Measurements from ENCODE around the gene CHN1. TPM values are rescaled to one million over a fixed set of nuclear protein-coding genes. Genes with fewer than 3 reads are reported as not detected.

CHN1 gene
- total RNA-seq, 4 donors from 2014 or later, result 6.4 to 23.8 (median 8.7) TPM

DNA sequence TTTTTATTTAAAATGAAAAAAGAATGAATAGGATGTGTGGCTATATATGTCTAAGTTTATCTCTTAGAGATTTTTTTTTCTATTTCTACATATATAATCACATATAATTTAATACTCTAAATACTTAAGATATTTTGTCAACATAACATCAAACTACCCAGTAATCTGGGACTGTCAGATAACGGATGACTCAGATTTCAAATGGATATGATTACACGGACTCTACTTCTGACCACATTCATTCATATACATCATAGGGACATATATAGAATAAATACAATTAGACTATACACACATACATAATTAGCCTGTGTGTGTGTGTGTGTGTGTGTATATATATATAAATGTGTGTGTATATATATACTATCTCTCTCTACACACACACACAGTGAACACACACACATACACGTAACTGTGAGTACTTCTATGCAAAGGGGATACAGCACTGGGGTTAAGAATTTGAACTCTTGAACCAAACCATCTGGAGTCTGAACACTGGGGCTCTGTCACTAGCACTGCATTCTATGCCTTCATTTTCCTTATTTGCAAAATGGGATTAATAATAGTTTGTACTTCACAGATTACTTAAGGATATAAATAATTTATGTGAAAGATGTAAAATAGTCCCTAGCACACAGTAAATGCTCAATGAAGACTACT lies 59.5 kb downstream of the CHN1 start:
- TF ChIP-seq, protein P1, sequence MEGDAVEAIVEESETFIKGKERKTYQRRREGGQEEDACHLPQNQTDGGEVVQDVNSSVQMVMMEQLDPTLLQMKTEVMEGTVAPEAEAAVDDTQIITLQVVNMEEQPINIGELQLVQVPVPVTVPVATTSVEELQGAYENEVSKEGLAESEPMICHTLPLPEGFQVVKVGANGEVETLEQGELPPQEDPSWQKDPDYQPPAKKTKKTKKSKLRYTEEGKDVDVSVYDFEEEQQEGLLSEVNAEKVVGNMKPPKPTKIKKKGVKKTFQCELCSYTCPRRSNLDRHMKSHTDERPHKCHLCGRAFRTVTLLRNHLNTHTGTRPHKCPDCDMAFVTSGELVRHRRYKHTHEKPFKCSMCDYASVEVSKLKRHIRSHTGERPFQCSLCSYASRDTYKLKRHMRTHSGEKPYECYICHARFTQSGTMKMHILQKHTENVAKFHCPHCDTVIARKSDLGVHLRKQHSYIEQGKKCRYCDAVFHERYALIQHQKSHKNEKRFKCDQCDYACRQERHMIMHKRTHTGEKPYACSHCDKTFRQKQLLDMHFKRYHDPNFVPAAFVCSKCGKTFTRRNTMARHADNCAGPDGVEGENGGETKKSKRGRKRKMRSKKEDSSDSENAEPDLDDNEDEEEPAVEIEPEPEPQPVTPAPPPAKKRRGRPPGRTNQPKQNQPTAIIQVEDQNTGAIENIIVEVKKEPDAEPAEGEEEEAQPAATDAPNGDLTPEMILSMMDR (IDR thresholded peaks at IDR 0.05), result no peak
- ATAC-seq (ENCODE audit: low FRiP score) (no peak), DNase-seq (ENCODE audit: low spot score) (no peak)

DNA sequence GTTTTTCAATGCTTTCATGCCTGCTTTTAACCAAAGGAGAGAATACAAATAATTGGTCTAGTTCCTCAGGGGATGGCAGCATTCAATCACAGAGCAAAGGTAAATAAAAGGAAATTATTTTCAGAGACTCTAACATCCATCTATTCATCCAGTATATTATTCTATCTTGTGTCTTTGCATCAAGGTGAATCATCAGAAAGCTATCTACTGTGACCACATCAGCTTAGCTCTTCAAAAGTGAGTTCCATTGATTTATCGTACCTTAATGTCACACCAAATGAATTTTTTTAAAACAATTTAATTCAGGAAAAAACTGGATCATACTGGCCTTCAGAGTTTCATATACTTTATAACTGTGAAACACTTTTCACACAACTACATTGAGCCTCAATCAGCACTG lies 66.1 kb downstream of the CHN1 start:
- DNase-seq (ENCODE audit: low spot score), result no peak
- no peak for ATAC-seq (ENCODE audit: low FRiP score)
- TF ChIP-seq, protein P1 (IDR thresholded peaks at IDR 0.05), result no peak

DNA sequence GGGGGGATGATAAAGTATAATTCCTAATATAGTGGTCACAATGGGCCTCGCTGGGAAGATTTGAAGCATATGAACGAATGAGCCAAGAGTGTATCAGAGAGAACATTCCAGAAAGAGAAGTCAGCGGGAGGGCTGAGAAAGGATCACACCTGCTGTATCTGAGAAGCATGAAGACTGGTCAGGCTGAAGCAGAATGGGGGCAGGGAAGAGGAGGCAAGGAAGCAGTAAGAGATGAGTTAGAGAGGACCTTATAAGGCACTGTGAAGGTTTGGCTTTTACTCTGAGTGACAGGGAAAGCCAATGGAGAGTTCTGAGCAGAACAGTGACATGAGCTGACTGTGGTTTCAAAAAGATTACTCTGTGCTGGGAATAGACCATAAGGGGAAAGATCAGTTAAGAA lies 73.5 kb downstream of the CHN1 start:
- ATAC-seq (ENCODE audit: low FRiP score), result no peak
- DNase-seq (ENCODE audit: low spot score), result no peak
- TF ChIP-seq, protein P1 (IDR thresholded peaks at IDR 0.05), result no peak

DNA sequence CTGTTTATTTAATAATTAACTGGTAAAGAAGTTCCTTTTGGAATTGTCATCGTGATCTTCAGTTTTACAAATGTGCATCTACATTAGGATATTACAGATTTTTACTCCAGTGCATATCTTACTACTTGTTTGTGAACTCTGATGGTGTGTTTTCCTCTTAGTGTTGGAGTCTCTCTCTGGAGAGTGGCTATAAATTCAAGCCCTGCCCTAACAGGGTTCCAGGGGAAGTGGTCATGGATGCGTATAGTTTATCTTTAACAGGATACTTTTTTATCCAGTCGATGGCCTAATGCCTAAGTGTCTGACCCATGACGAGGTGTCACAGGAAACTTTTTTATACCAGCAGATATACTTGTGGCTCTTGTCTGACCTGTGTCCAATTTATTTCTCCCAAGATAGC lies 75.4 kb downstream of the CHN1 start:
- TF ChIP-seq, protein P1 (IDR thresholded peaks at IDR 0.05), result no peak
- no peak for ATAC-seq (ENCODE audit: low FRiP score)
- no peak for DNase-seq (ENCODE audit: low spot score)

DNA sequence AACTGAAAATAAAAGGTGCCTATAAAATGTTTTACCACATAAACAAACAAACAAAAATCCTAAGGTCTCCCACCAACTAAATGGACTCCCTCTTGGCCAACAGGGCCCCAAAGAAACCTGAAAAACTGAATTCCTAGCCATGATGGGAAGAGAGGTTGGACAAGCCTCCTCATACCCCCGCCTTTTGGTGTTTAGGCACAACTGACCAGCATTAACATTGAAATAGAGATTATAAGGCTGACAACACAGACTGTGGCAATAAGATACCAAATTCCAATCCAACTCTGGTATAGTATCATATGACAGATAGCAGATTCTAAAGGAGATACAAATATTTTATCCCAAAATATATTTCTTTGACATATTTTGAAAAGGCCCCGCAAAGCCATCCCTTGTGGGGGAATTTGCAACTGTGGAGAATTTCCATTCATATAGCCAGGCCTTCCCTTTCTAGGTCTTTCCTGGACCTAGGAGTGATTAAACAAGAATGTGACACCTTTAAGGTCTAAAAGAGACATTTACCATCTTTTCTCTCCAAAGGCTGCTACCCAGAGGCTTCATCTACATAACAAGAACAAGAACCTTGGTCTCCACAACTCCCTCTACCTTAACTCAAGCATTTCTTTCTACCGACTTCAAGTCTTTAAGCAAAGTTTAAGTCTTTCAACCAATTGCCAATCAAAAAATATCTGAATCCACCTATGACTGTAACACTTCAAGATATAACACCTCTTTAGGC lies 80.0 kb downstream of the CHN1 start:
- TF ChIP-seq, protein P1 (IDR thresholded peaks at IDR 0.05), result no peak
- ATAC-seq (ENCODE audit: low FRiP score), result no peak
- no peak for DNase-seq (ENCODE audit: low spot score)

DNA sequence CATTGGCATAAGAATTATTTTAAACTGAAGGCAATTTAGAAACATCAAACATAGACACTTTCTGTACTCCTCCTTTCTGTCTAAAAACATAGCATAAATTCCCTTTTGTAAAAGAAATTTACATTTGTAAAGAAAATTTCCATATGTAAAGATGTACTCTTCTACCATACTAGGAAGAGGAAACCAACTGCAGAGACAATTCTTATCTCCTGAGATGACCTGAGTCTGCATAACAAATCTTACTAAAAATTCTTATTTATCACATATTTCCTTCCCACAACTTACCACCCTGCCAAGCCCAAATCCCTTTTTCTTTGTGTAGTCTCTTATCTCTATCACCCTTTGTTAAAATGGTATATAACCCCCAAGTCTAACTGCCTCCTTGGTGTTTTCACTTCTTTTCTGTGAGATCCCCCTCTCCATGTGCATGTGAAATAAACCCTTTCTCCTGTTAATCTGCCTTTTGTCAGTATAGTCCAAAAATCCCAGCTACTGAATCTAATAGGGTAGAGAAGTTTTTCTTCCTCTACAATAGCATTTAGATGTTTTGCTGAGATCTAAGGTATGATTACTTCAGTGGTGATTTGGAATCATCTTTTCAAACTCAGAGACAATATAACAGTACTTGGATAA lies 81.0 kb downstream of the CHN1 start:
- ATAC-seq (ENCODE audit: low FRiP score) (no peak), DNase-seq (ENCODE audit: low spot score) (no peak)
- TF ChIP-seq, protein P1 (IDR thresholded peaks at IDR 0.05), result no peak
